H1 (cell line): ENCODE data around the gene NUP210L. TPM values are rescaled to one million over a fixed set of nuclear protein-coding genes. Genes with fewer than 3 reads are reported as not detected.

Source experiments
- CTCF ChIA-PET: fragments of 300-600 bp; sonication (Branson Sonifier 250); formaldehyde crosslinking; loops from one replicate; lab custom pipeline; 2021; ENCODE audit not compliant: partially characterized antibody; lab: Charles Lee
- POLR2A ChIA-PET: fragments of 300-600 bp; sonication (Branson Sonifier 250); formaldehyde crosslinking; loops from one replicate; lab custom pipeline; 2021; ENCODE audit warnings: inconsistent platforms; ENCODE audit not compliant: partially characterized antibody; lab: Charles Lee
- DNase-seq, 2 experiments: peaks; one replicate each; pipeline versions ENCODE4 v3.0.0 to v3.0.0-alpha.2; 2010 to 2022; ENCODE audit warnings: low spot score in 2 of 2, low read depth in 1 of 2, mixed read lengths in 1 of 2
- FAIRE-seq: peaks from 2 replicates; lab custom pipeline; 2011; peaks lifted over from hg19 to GRCh38; lab: Jason Lieb, UNC
- H2AFZ ChIP-seq: 2 replicates; pipeline ENCODE4 v1.8.1; 2012; ENCODE audit warnings: low read length, inconsistent platforms
- H2AK5ac ChIP-seq: 2 replicates; pipeline ENCODE4 v1.6.1; 2013; ENCODE audit warnings: low read depth, low read length
- H2BK120ac ChIP-seq: replicated peaks from 2 replicates; pipeline ENCODE3; 2013; ENCODE audit warnings: low read depth, low read length, inconsistent platforms
- H2BK12ac ChIP-seq: 2 replicates; pipeline ENCODE4 v1.6.1; 2013; ENCODE audit warnings: low read depth, low read length
- H2BK15ac ChIP-seq: 2 replicates; pipeline ENCODE4 v1.6.1; 2013; ENCODE audit warnings: low read length
- H2BK20ac ChIP-seq: 2 replicates; pipeline ENCODE4 v1.6.1; 2013; ENCODE audit warnings: low read length
- H2BK5ac ChIP-seq: 2 replicates; pipeline ENCODE4 v1.6.1; 2013; ENCODE audit warnings: low read depth, low read length
- H3K14ac ChIP-seq: 2 replicates; pipeline ENCODE4 v1.6.1; 2013; ENCODE audit warnings: inconsistent platforms; ENCODE audit not compliant: insufficient read length
- H3K18ac ChIP-seq: 2 replicates; pipeline ENCODE4 v1.6.1; 2013; ENCODE audit warnings: low read length; ENCODE audit errors: extremely low read depth
- H3K23ac ChIP-seq: 2 replicates; pipeline ENCODE4 v1.6.1; 2013; ENCODE audit warnings: inconsistent platforms; ENCODE audit not compliant: insufficient read length
- H3K23me2 ChIP-seq: 2 replicates; pipeline ENCODE4 v1.6.1; 2013; ENCODE audit warnings: low read depth, low read length
- H3K27ac ChIP-seq: 2 replicates; pipeline ENCODE4 v1.6.1; 2011; ENCODE audit warnings: low read depth, low read length, inconsistent platforms
- H3K27me3 ChIP-seq, 4 experiments: replicated peaks in 1 of 4; 1 replicate in 1 of 4; 2 replicates in 3 of 4; pipeline versions ENCODE4 v1.6.1 to v1.8.1; 2011 to 2013; ENCODE audit warnings: low read length in 3 of 4, mild to moderate bottlenecking in 3 of 4, inconsistent platforms in 2 of 4, mixed read lengths in 2 of 4, moderate library complexity in 1 of 4; ENCODE audit not compliant: control insufficient read depth in 3 of 4, insufficient read depth in 3 of 4; ENCODE audit errors: extremely low read depth in 1 of 4
- H3K36me3 ChIP-seq, 4 experiments: 2 replicates each; pipeline versions ENCODE4 v1.6.1 to v1.8.1; 2011 to 2013; ENCODE audit warnings: mild to moderate bottlenecking in 4 of 4, low read length in 3 of 4, moderate library complexity in 2 of 4, control low read depth in 1 of 4, inconsistent platforms in 1 of 4; ENCODE audit not compliant: insufficient read depth in 4 of 4, control insufficient read depth in 2 of 4
- H3K4ac ChIP-seq: replicated peaks from 2 replicates; pipeline ENCODE3; 2013; ENCODE audit warnings: low read length, low read depth, mixed read lengths, inconsistent platforms; ENCODE audit not compliant: insufficient read length
- H3K4me1 ChIP-seq, 4 experiments: replicated peaks in 1 of 4; 1 replicate in 1 of 4; 2 replicates in 3 of 4; pipeline versions ENCODE4 v1.6.1 to v1.8.1; 2011 to 2013; ENCODE audit warnings: low read length in 3 of 4, inconsistent platforms in 2 of 4, mixed read lengths in 1 of 4; ENCODE audit not compliant: insufficient read depth in 4 of 4, control insufficient read depth in 3 of 4
- H3K4me2 ChIP-seq, 2 experiments: 2 replicates each; pipeline versions ENCODE4 v1.6.1 to v1.8.1; 2011 to 2013; ENCODE audit warnings: low read depth in 2 of 2, low read length in 2 of 2, control low read depth in 1 of 2, inconsistent platforms in 1 of 2, mild to moderate bottlenecking in 1 of 2; ENCODE audit not compliant: insufficient read depth in 1 of 2
- H3K4me3 ChIP-seq, 4 experiments: fragments of 200-600, 300-600 bp in 1 of 4; sonication (generic), shearing (Covaris generic), sonication (Bioruptor Twin) in 1 of 4; 2 replicates each; pipeline versions ENCODE4 v1.5.1 to v1.8.1; 2011 to 2016; ENCODE audit warnings: low read length in 4 of 4, low read depth in 3 of 4, control low read depth in 2 of 4, inconsistent platforms in 2 of 4, mild to moderate bottlenecking in 2 of 4, mixed read lengths in 1 of 4, moderate library complexity in 1 of 4; ENCODE audit not compliant: insufficient read depth in 2 of 4; ENCODE audit errors: extremely low read depth in 1 of 4
- H3K56ac ChIP-seq: replicated peaks from 2 replicates; pipeline ENCODE3; 2013; ENCODE audit warnings: low read depth, mild to moderate bottlenecking, mixed read lengths, low read length, inconsistent platforms; ENCODE audit not compliant: insufficient read length
- H3K79me1 ChIP-seq: 2 replicates; pipeline ENCODE4 v1.6.1; 2013; ENCODE audit warnings: low read depth, low read length, control low read depth
- H3K79me2 ChIP-seq, 2 experiments: 2 replicates each; pipeline versions ENCODE4 v1.6.1 to v1.8.1; 2012 to 2013; ENCODE audit warnings: low read length in 2 of 2, mild to moderate bottlenecking in 2 of 2, inconsistent platforms in 1 of 2; ENCODE audit not compliant: insufficient read depth in 2 of 2, control insufficient read depth in 1 of 2
- H3K9ac ChIP-seq, 4 experiments: replicated peaks in 1 of 4; 1 replicate in 1 of 4; 2 replicates in 3 of 4; pipeline versions ENCODE4 v1.6.1 to v1.8.1; 2011 to 2013; ENCODE audit warnings: low read depth in 3 of 4, low read length in 3 of 4, control low read depth in 2 of 4, mild to moderate bottlenecking in 2 of 4, moderate library complexity in 2 of 4, inconsistent platforms in 1 of 4; ENCODE audit errors: extremely low read depth in 1 of 4
- H3K9me3 ChIP-seq, 2 experiments: 2 replicates each; pipeline versions ENCODE4 v1.6.1 to v1.8.1; 2012 to 2013; ENCODE audit warnings: mild to moderate bottlenecking in 2 of 2, moderate library complexity in 2 of 2, control low read depth in 1 of 2, inconsistent platforms in 1 of 2, low read depth in 1 of 2, low read length in 1 of 2, mixed read lengths in 1 of 2; ENCODE audit not compliant: insufficient read depth in 2 of 2
- H4K20me1 ChIP-seq, 2 experiments: replicated peaks in 1 of 2; 2 replicates each; pipeline versions ENCODE3 to v1.8.1; 2011 to 2013; ENCODE audit warnings: inconsistent platforms in 2 of 2, low read length in 2 of 2, mild to moderate bottlenecking in 1 of 2; ENCODE audit not compliant: insufficient read depth in 2 of 2, control insufficient read depth in 1 of 2
- H4K5ac ChIP-seq: 2 replicates; pipeline ENCODE4 v1.6.1; 2013; ENCODE audit warnings: low read length, low read depth, mixed read lengths, inconsistent platforms; ENCODE audit not compliant: insufficient read length
- H4K8ac ChIP-seq: 2 replicates; pipeline ENCODE4 v1.8.0; 2013; ENCODE audit warnings: mild to moderate bottlenecking, moderate library complexity, low read length, inconsistent platforms; ENCODE audit not compliant: insufficient read depth; ENCODE audit errors: extremely low read depth
- H4K91ac ChIP-seq: replicated peaks from 2 replicates; pipeline ENCODE3; 2013; ENCODE audit warnings: low read length, mixed read lengths, inconsistent platforms; ENCODE audit not compliant: insufficient read length
- POLR2AphosphoS5 ChIP-seq: IDR thresholded peaks from 2 replicates; pipeline ENCODE4 v1.6.1; 2011; ENCODE audit warnings: low read depth, low read length
- WGBS, 2 experiments: shearing (Covaris generic) in 1 of 2; methylation state at CpG; one replicate each; pipeline versions ENCODE4 v1.1.6 to v1.1.7; 2013 to 2015; ENCODE audit warnings: low lambda C conversion rate in 2 of 2, mixed read lengths in 2 of 2, inconsistent platforms in 1 of 2, low coverage in 1 of 2, missing lambda C conversion rate in 1 of 2; ENCODE audit not compliant: insufficient replicate concordance in 2 of 2, insufficient coverage in 1 of 2, insufficient read length in 1 of 2; ENCODE audit errors: extremely low coverage in 1 of 2, missing lambda C conversion rate in 1 of 2; 5-methylcytosine and 5-hydroxymethylcytosine counted together
- polyA plus RNA-seq, 7 experiments: library from polyadenylated mRNA; depleted of rRNA in 3 of 7; stranded (reverse) in 5 of 7; unstranded in 2 of 7; fragments of >200 nt in 5 of 7; fragments of 200-250 nt in 2 of 7; gene quantifications; 1 replicate in 5 of 7; 2 replicates in 1 of 7; 4 replicates in 1 of 7; pipeline versions ENCODE4 v1.2.1 to v1.2.3, GENCODE V29; 2011 to 2013; ENCODE audit warnings: missing spikeins in 2 of 7, mixed read lengths in 2 of 7
- total RNA-seq: library from RNA; stranded (reverse); fragmentation: NEBNext Ultra II Directional; extraction: Animal tissue kit (Norgen Biotek cat#: 25700); gene quantifications from 2 replicates; pipeline ENCODE4 v1.2.1, GENCODE V29; 2021

The NUP210L gene
- total and polyA plus RNA-seq, 2 of the 8 experiments (the other 6 are each of a cell fraction or from before 2014, with no cell fraction given): not detected

DNA sequence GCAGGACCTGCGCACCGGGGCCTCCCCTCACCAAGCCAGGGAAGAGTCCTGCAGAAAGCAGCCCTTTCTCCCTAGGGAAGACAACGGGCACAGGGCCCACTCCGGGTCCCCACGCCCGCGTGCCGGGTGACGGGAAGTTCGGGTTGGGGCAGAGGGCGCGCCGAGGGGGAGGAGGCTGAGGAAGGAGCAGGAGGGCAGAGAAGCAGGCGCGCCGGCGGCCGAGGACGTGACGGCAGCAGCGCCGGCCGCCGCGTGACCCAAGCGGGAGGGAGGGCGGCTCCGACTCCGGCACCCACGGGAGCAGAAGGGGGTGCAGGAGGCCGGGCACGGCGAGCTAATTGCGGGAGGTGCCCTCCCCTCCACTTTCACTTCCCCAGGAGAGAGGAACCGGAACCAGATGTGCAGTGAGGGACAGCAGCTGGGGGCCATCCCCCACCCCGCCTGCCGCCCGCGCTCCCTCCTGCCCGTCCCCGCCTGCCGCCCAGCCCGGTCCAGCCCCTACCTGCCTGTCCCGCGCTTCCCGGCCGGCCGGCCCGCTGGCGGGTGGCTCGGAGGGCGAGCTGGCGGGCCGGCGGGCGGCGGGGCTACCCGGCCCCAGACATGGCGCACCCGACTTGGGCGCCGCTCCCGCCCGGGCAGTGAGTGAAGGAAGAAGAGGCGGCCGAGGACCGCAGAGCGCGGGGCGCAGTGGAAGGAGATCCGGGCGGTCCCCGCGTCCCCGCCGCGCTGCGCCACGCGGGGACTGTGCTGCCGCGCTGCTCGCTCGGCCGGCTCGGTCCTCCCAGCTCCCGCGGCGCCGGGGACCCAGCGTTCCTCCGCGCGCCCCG, 208.9 kb downstream of the NUP210L start:
- peaks cover 0 to 5% (median 2%) of the 10 kb centered on the region in 4 experiments; a peak in 2 of 7 replicates for H3K4me1 ChIP-seq
- H2AK5ac ChIP-seq: no peak overlapping the region
- H2BK120ac ChIP-seq: no peak overlapping the region
- no peak overlapping the region; the same call in 1 of the 2 replicates for H2AFZ ChIP-seq
- H3K79me2 ChIP-seq: peaks cover 0 to 18% of the 10 kb centered on the region in 2 experiments; a peak in 2 of 4 replicates
- peaks cover 4 to 24% (median 17%) of the 10 kb centered on the region in 4 experiments; a peak in 6 of 8 replicates for H3K36me3 ChIP-seq
- peak overlapping the region; percentile 4; the same call in 1 of the 2 replicates for H2BK5ac ChIP-seq
- no peaks in the 10 kb centered on the region for H3K79me1 ChIP-seq
- DNase-seq (peak in 1 of 2 experiments; percentile 77), FAIRE-seq (no peak)
- H3K9me3 ChIP-seq: no peaks in the 10 kb centered on the region
- H2BK12ac ChIP-seq: no peak overlapping the region
- peak overlapping the region; percentile 55; the same call in 1 of the 2 replicates for H3K27ac ChIP-seq
- H3K9ac ChIP-seq: peak overlapping the region; percentile 53 to 98 (median 72)
- peak overlapping the region; percentile 60 for H4K8ac ChIP-seq
- no peak overlapping the region for H3K23ac ChIP-seq
- peak overlapping the region; percentile 78 for H3K18ac ChIP-seq
- peaks cover 2 to 3% of the 10 kb centered on the region in 2 experiments for H4K20me1 ChIP-seq
- CTCF ChIA-PET: interaction anchor here (0.8 to 4.2 kb wide), 20 partner anchors 8 to 186 kb away, joined by 3 to 31 read pairs (median 4); partner anchors contain the start of genes CREB3L4, CRTC2 and RAB13
- H4K5ac ChIP-seq: peak overlapping the region; percentile 31
- peak overlapping the region; percentile 69 to 89 for H3K4me2 ChIP-seq
- H3K23me2 ChIP-seq: peaks cover 6% of the 10 kb centered on the region; the same call in 1 of the 2 replicates
- H4K91ac ChIP-seq: peak overlapping the region; percentile 39
- no peak overlapping the region for H3K56ac ChIP-seq
- no peak overlapping the region for H3K14ac ChIP-seq
- H3K4me3 ChIP-seq: peak overlapping the region; percentile 79 to 87 (median 80)
- no peaks in the 10 kb centered on the region for H3K27me3 ChIP-seq
- no peak overlapping the region for H2BK15ac ChIP-seq
- no peak overlapping the region for H2BK20ac ChIP-seq
- 2% methylated on average over 33 of the region's 95 CpGs; no CpG with 5 or more reads in 1 of the 2 experiments for WGBS, 2 experiments
- no peak overlapping the region for H3K4ac ChIP-seq
- POLR2A ChIA-PET: interaction anchor here (0.9 to 11.4 kb wide), 19 partner anchors 8 to 149 kb away, joined by 3 to 75 read pairs (median 9); partner anchors contain the start of genes CREB3L4, CRTC2, GATAD2B and JTB
- TF ChIP-seq POLR2AphosphoS5: no peak
